ENCODE results near the gene SLC2A1.

The SLC2A1 gene

DNA sequence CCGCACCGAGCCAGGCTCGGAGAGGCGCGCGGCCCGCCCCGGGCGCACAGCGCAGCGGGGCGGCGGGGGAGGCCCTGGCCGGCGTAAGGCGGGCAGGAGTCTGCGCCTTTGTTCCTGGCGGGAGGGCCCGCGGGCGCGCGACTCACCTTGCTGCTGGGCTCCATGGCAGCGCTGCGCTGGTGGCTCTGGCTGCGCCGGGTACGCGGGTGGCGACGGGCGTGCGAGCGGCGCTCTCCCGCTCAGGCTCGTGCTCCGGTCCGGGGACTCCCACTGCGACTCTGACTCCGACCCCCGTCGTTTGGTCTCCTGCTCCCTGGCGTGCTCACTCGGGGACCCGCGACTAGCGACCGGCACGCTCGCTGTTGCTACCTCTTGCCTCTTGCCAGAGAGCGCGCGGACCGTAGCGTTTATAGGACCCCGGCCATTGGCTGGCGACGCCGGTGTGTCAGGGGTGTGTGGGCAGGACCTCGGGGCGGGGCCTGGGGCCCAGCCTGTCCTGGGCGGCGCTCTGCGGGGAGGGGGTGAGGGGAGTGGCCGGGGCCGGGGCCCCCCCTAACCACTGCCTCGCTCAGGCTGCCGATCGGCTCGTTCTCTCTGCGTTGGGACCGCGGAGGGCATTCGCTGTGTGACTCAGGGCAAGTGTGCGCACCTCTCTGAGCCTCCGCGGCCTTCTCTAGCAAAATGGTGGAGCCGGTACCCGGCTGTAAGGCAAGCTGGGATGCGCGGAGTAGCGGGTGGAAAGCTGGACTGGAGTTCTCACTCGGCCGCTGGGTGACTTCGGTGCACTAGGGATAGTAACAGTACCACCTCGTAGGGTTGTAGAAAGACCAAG, at the start of gene SLC2A1:
SLC2A1 (minus strand) TSS at position 381 of the 832 bp plus-strand sequence; CDS start at position 164, 217 bp downstream.
- peak; percentile 94 for DNase-seq

DNA sequence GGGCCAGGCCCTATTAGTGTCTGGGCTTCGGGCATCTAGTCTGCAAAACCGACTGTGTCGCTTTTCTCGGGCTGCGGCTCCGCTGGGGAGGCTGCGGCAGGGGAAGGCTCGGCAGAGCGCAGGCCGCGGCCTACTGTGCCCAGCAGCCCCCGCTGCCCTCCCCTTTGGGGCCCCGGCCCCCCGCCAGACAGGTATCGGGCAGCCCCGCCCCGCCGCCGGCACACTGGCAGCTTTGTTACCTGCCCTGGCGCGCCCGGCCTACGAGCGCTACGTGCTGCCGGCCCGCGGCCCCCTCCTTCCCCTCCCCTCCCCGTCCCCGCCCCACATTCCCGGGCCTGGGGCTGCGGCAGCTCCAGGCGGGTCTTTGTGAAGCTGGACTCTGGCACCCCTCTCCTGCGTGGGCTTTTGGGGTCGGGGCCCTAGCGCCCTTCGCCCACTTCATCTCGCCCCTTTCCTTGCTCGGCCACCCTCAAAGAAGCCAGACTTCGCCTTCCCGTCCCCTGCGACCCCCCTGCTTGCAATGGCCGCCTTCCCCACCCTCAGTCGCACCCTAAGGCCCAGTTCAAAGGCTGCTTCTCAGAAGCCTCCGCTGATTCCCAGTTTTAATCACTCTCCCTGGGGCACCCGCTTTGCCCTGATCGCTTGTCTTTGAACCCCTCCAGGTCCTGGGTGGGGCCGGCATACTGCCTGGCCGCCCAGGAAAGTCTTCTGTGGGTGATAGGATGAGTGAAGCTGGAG, 48.9 kb upstream of the SLC2A1 start:
- peak; percentile 47 for DNase-seq

DNA sequence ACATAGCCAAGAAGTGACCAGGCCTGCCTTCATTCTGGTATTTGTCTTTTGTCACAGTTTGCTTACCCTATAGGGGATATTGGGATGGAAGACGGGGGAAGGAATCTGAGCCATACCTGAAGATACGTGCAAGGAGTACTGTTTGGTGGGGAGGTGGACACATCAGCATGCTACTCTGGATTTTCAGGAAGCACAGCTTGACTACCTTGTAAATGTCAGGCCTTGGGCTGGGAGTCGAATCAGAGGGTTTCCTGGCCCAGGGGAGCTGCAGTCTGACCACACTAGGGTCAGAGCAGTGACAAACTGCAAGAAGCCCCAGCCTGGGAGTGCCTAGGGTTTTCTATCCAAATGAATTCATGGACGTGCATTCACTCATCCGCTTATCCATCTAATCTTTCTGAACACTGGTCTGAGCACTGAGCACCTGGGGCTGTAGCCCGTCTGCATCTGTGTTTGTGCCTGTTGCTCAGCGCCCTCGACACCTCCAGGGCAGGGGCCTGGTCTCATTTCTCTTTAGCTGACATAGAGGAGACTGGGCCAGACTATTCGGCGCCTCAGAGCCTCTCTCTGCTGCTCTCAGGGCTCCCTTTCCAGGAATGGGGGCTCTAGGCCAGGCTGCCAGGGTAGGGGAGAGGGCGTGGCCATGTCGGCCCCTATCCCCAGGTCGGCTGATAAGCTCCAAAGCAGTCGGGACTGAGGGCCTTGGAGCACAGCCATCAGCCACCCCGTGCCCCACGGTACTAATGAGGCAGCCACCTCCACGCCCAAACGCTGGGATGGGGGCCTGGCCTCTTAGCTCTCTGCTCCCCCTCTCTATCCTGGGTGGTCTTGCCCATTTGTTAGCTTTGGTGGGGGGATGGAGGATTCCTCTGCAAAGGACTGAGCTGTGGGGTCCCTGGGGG, 47.0 kb upstream of the SLC2A1 start:
- DNase-seq, result peak; percentile 91

DNA sequence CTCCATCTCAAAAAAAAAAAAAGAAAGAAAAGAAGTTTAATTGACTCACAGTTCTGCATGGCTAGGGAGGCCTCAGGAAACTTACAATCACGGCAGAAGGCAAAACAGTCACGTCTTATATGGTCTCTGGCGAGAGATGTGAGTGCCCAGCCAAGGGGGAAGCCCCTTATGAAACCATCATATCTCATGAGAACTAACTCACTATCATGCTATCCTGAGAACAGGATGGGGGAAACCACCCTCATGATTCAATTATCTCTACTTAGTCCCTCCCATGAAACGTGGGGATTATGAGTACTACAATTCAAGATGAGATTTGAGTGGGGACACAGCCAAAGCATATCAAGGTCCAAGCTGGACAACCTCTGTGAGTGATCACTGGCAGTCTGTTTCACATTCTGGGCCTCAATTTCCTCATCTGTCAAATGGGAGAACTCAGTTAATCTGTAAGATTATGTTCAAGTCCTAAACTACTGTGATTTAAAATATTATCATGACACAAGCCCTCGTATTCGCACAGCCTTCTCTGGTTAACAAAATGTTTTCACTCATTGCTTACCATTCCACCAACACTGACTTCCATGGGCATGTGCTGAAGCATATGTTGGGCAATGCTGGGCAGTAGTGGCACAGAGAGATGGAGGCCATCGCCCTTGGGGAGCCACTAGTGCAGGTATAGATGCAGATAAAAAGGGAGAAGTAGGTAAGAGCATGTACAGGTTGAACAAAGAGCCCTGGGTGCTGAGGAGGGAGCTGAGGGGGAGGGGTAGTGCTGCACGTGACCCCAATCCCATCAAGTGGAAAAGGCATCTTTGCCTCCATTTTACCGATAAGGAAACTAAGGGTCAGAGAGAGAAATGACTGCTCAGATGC, 46.2 kb upstream of the SLC2A1 start:
- DNase-seq, result no peak

DNA sequence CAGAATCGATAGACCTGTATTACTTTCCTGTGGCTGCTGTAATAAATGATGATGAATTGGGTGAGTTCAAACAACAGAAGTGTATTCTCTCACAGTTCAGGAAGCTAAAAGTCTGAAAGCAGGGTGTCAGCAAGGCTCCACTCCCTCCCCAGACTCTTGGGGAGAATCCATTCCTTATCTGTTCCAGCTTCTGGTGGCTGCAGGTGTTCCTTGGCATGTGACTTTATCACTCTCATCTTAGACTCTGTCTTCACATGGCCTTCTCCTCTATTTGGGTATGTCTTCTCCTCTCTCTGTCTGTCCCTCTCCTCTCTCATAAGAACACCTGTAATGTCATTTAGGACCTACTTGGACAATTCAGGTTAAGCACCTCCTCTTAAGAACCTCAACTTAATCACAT, 44.1 kb upstream of the SLC2A1 start:
- DNase-seq, result no peak

DNA sequence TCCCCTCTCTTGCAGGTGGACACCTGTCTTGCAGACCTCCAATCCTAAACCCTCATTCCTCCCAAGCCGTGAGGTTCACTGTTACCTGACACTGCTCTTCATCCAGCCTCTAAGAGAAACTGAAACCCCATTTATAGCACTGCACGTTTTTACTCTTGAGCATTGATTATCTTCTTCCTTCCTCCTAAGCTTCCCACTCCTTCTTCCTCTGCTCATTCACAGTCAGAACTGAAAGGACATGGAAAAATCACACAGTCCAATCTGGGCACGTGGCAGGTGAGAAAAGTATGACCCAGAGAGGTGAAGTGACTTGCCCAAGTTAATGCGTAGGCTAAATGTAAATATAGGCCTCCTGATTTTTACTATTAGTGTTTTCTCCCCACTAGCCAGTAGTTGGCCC, 43.4 kb upstream of the SLC2A1 start:
- no peak for DNase-seq

DNA sequence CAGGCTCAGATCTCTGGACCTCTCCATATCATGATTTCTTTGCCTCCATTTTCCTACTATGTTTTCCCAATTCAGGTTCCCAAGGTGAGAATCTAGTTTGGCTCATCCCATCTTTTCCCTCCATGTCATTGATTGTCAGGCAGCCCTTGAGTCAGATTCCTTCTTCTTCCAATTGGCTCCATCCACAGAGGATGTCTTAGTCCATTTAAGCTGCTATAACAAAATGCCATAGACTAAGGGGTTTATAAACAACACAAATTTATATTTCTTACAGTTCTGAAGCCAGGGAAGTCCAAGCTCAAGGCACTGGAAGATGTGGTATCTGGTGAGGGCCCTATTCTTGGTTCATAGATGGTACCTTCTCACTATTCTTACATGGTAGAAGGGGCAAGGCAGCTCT, 42.8 kb upstream of the SLC2A1 start:
- no peak for DNase-seq

DNA sequence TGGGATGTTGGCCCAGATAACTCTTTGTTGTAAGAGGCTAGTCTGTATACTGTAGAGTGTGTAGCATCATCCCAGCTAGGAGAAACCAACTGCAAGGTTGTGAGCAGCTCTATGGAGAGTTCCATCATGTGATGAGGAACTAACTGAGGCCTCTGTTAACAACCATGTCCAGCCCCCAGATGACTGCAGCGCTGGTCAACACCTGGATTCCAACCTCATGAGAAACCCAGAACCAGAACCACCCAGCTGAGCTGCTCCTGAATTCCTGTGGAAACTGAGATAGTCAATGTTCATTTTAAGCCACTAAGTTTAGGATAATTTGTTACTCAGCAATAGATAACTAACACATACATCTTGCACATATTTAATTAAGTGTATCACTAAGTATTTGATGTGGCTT, 41.6 kb upstream of the SLC2A1 start:
- no peak for DNase-seq

DNA sequence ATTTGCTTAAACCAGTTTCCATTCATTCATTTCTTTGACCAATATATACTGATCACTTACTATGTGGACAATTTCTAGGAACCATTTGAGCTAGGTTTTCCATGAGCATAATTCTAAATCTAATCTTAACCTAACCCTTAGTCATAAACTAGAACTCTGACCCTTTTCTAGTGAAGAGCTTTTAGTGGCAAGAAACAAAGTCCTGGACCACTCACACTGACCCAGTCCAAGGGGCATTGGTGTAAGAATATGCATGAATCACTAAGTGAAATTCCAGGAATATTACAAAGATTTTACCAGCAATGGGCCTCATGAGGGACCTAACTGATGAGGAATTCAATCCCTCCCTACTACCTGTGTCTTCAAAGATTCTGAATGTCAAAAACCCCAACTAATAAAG, 40.6 kb upstream of the SLC2A1 start:
- no peak for DNase-seq

DNA sequence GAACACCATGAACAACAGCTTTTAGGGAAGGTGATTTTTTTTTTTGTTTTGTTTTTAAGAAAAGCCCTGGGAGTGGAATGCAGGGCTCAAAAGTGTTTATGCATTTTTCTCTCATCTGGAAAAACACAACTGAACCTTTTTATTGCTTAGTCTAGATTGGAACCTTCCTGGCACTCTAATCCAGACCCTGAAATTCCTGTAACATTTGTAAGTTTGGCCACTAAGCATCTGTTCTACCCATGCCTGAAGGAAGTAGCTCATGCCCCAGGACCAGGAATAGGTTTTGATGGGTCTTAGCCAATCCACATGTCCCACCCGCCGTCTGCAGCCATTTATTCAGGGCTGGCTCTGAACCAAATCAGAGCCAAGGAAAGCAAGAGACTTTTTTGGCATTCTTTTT, 39.7 kb upstream of the SLC2A1 start:
- DNase-seq, result no peak

DNA sequence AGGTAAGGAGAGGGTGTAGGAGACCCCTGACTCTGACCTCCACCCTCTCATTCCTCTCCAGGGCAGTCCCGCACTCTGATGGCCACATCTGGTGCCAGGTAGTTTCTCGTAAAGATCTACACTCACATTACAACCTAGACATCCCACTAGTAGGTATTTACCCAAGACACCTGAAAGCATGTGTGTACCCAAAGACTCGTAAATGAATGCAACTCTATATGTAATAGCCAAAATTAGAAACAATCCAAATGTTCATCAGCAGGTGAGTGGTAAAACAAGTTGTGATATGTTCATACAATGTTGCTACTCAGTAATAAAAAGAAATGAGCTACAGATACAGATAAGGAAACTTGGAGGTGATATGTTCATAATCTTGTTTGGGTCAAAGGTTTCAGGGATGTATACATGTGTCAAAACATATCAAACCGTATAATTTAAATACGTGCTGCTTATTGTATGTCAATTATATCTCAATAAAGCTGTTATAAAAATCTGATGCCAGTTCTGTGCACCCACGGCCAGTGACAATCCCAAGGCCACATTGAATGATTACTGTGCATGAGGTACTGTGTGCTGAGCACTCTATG, 37.8 kb upstream of the SLC2A1 start:
- no peak for DNase-seq

DNA sequence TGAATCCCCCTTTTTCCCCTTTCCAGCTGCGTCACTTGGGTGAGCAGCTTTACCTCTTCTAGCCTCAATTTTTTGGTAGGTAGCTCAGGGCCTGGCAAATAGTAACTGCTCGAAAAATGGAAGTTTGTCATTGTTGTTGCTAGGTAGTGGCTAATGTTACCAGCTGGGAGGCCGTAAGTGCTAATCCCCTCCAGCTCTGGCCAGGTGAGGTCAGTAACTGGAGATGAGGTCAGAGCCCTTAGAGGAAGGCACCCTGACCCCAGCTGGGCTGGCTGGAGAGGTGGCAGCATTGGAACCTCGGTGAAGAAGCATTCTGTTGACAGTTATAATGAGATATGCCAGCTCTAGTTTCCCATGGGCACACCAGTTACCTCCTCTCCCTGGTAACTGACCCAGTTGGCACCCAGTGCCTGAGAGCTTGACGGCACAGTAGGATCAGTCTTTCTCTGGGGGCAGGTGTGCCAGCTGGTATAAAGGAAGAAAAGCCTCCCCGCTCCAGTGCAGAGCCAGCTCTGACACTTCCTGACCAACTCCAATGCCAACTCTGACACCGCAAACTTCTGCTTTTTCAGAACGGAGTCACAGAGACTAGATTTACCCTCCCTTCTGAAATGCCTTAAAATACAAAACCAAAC, 35.0 kb upstream of the SLC2A1 start:
- DNase-seq, result no peak

DNA sequence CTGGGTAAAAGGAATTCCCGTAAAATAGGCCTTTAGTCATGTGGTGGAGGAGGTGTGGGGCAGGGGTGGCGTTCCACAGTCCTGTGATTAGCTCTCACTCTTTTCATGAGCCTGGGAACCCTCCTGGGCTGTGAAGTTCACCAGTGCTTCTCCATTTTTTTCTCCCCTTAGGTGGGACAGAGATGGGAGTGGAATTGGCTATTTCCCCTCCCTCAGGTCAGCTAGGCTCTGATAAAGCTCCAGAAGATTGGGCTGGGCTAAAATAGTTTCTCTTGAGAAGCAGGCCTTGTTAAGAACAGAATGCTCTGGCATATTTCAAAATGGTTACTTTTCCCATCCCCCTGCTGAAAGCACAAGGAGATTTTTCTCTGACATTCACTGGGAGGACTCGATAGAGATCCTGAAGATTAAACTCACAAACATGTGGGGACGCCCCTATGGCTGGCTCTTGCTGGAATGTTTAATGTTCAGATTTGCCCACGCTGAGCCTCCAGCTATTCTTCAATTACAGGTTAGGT, 33.4 kb upstream of the SLC2A1 start:
- DNase-seq, result no peak

DNA sequence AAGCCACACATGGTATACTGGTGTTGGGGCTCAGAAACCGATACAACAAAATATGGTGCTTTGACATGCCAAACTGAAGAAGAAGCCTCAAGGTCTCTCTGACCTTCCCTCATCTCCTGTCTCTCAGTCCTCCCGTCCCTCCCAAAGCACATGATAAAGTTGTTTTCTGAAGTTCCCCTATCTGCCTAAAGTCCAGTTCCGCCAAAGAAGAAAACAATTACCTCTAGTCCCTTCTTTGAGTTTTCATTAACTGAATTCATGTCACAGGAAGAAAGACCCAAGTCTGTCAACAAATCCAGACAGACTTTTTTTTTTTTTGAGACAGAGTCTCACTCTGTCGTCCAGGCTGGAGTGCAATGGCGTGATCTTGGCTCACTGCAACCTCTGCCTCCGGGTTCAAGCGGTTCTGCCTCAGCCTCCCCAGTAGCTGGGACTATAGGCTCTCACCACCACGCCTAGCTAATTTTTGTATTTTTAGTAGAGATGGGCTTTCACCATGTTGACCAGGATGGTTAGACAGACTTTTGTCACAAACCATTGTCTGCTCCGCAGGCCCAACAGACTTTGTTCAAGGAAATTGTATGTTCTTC, 32.2 kb upstream of the SLC2A1 start:
- no peak for DNase-seq

DNA sequence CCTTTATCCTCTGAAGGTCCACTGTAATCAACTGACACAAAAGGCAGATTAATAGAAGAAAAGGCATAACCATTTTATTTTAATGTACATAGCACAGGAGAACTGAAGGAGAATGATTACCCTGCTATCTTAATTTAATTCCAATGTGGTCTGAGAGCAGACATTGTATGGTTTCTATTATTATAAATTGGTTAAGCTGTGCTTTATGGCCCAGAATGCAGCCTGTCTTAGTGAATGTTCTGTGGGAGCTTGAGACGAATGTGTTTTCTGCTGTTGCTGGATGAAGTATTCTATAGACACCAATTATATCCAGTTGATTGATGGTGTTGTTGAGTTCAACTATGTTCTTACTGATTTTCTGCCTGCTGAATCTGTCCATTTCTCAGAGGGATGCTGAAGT, 25.0 kb upstream of the SLC2A1 start:
- DNase-seq, result peak; percentile 30

DNA sequence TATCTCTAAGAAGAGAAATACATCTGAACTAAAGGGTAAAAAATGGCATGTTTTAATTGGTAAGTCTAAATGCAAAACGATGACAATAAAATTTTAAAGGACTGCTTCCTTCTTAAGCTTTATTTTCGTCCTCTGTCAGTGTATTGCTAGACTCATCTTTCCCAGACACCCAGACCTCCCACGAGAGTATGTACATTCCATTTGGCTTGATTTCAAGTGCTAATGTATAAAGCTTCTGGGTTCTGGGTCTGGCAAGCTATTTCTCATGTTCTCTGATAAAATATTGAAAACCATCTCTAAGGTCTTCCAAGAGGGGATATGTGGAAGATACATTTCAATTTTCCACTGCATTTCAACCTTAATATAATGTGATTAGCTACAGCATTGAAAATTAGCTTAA, 24.6 kb upstream of the SLC2A1 start:
- peak; percentile 27 for DNase-seq

DNA sequence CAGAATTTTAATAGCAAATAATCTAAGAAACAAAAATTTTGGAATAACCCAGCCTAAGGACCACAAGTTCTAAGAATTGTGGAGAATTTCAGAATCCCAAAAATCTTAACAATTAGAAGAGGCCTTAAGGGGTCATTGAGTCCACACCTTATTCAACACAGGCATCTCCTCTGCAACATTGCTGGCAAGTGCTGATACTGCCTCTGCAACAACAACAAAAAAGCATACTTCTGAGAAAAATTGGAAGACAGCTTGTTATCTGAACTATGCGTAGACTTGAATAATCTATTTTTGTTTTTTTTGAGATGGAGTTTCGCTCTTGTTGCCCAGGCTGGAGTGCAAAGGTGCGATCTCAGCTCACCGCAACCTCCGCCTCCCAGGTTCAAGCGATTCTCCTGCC, 24.0 kb upstream of the SLC2A1 start:
- no peak for DNase-seq

DNA sequence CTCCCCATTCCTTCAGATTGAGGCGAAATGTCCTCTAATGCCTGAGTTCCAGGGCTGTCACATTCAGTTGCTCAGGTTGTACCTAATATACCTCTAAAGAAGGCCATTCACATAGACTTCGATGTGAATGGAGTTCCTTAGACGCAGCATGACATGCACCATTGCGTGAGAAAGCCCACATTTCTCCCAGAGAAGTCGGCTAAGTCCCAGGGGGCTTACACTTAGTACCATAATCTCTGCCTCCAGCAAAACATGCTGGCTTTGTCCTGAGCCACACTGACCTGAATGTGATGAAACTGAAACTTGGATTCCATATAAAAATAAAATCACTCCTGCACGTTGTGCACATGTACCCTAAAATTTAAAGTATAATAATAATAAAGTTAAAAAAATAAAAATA, 23.2 kb upstream of the SLC2A1 start:
- DNase-seq, result peak; percentile 29

DNA sequence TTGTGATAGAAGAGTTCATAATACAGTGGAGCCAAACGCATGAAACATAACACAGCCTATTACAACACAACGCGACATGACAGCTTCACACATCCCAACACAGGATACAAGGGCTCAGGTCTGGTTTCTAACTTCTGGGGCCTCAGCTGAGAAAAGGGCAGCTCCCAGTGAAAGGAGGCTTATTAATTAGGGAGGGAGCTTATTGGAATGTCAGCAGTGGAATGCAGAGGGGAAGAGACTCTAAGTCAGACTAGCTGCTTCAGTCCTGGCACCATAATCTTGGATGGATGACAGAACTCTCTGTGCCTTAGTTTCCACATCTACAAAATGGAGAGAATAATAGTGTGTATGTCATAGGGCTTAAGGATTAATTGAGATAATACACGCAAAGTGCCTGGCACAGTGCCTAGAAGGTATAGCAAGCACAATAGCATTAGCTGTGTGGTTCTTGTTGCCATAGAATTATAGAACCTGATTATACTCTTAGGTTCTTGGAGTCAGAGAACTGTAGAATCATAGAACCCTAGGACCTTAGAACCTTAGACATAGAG, 22.7 kb upstream of the SLC2A1 start:
- DNase-seq, result peak; percentile 19
